B cell (primary cell): ENCODE data around the gene CORO2A. TPM values are rescaled to one million over a fixed set of nuclear protein-coding genes. Genes with fewer than 3 reads are reported as not detected.

Experiments used
- ATAC-seq: fragments of 200-7000 bp; cut with Tn5 transposase; one replicate; pipeline ENCODE4 v1.10.0; 2021; ENCODE audit warnings: low read depth, mild to moderate bottlenecking, moderate number of reproducible peaks, moderate library complexity
- CTCF ChIA-PET: fragments of 350-600 bp; sonication (Branson Sonifier 250); formaldehyde crosslinking; loops from one replicate; lab custom pipeline; 2021; ENCODE audit warnings: antibody characterized with exemption, inconsistent platforms; lab: Charles Lee
- POLR2A ChIA-PET: fragments of 350-600 bp; sonication (Branson Sonifier 250); formaldehyde crosslinking; loops from one replicate; lab custom pipeline; 2021; ENCODE audit warnings: antibody characterized with exemption; lab: Charles Lee
- DNase-seq: peaks from one replicate; pipeline ENCODE4 v3.0.0; 2013
- H2AFZ ChIP-seq: 2 replicates; pipeline ENCODE4 v1.6.1; 2012; ENCODE audit warnings: mild to moderate bottlenecking, low read depth, low read length; ENCODE audit not compliant: insufficient read depth, poor library complexity, severe bottlenecking
- H3K27ac ChIP-seq, 2 donors: 1 replicate in 1 of 2; 2 replicates in 1 of 2; pipeline ENCODE4 v1.5.1; 2012 to 2013; ENCODE audit warnings: low read length in 2 of 2, mild to moderate bottlenecking in 2 of 2, moderate library complexity in 1 of 2
- H3K27me3 ChIP-seq, 4 experiments: fragments of 200-600 bp in 1 of 4; sonication (generic) in 1 of 4; replicated peaks in 1 of 4; 1 replicate in 2 of 4; 2 replicates in 2 of 4; pipeline versions ENCODE4 v1.6.1 to v1.7.0; 2013 to 2016; ENCODE audit warnings: low read length in 3 of 4, mild to moderate bottlenecking in 2 of 4, mixed read lengths in 1 of 4, moderate library complexity in 1 of 4; ENCODE audit not compliant: insufficient read depth in 4 of 4, control insufficient read depth in 3 of 4; ENCODE audit errors: control extremely low read depth in 1 of 4
- H3K36me3 ChIP-seq, 2 experiments: replicated peaks in 1 of 2; 1 replicate in 1 of 2; 2 replicates in 1 of 2; pipeline versions ENCODE4 v1.6.1 to v1.7.1; 2013; ENCODE audit warnings: low read length in 1 of 2; ENCODE audit not compliant: insufficient read depth in 2 of 2, control insufficient read depth in 1 of 2; ENCODE audit errors: control extremely low read depth in 1 of 2, extremely low read depth in 1 of 2
- H3K4me1 ChIP-seq, 2 donors: fragments of 200-600 bp in 1 of 2; sonication (generic) in 1 of 2; 1 replicate in 1 of 2; 2 replicates in 1 of 2; pipeline versions ENCODE4 v1.5.1 to v1.6.1; 2013 to 2017; ENCODE audit warnings: low read length in 2 of 2; ENCODE audit not compliant: control insufficient read depth in 2 of 2, insufficient read depth in 2 of 2
- H3K4me2 ChIP-seq: replicated peaks from 2 replicates; pipeline ENCODE3; 2012; ENCODE audit warnings: mild to moderate bottlenecking, low read depth, low read length; ENCODE audit not compliant: poor library complexity, severe bottlenecking
- H3K4me3 ChIP-seq, 5 experiments: fragments of 200-600 bp in 1 of 5; sonication (generic) in 1 of 5; 1 replicate in 3 of 5; 2 replicates in 2 of 5; pipeline versions ENCODE4 v1.5.1 to v1.7.0; 2011 to 2016; ENCODE audit warnings: low read length in 4 of 5, mild to moderate bottlenecking in 4 of 5, low read depth in 2 of 5, control low read depth in 1 of 5, moderate library complexity in 1 of 5; ENCODE audit not compliant: insufficient read depth in 1 of 5; ENCODE audit errors: control extremely low read depth in 1 of 5, extremely low read depth in 1 of 5
- H3K79me2 ChIP-seq: fragments of 200-600 bp; sonication (generic); one replicate; pipeline ENCODE4 v1.6.0; 2016; ENCODE audit warnings: low read length; ENCODE audit not compliant: control insufficient read depth, insufficient read depth
- H3K9ac ChIP-seq: fragments of 200-600 bp; sonication (generic); 2 replicates; pipeline ENCODE4 v1.6.1; 2017; ENCODE audit warnings: mild to moderate bottlenecking, low read length, moderate library complexity
- H3K9me3 ChIP-seq, 3 donors: one replicate each; pipeline versions ENCODE4 v1.6.1 to v1.7.1; 2013; ENCODE audit warnings: low read length in 2 of 3; ENCODE audit not compliant: control insufficient read depth in 2 of 3, insufficient read depth in 1 of 3; ENCODE audit errors: control extremely low read depth in 1 of 3
- H4K20me1 ChIP-seq: 2 replicates; pipeline ENCODE4 v1.6.0; 2012; ENCODE audit warnings: mild to moderate bottlenecking, low read length; ENCODE audit not compliant: insufficient read depth, control insufficient read depth, poor library complexity, severe bottlenecking
- H3K27ac Mint-ChIP-seq: one replicate; pipeline ENCODE4 v1.8.0; 2021; ENCODE audit warnings: mixed read lengths
- H3K27me3 Mint-ChIP-seq: one replicate; pipeline ENCODE4 v1.8.0; 2021; ENCODE audit warnings: mixed read lengths
- H3K4me1 Mint-ChIP-seq: one replicate; pipeline ENCODE4 v1.8.0; 2021; ENCODE audit warnings: mixed read lengths
- H3K4me3 Mint-ChIP-seq: one replicate; pipeline ENCODE4 v1.8.0; 2021; ENCODE audit warnings: mixed read lengths
- H3K9me3 Mint-ChIP-seq: one replicate; pipeline ENCODE4 v1.8.0; 2022; ENCODE audit warnings: mixed read lengths; ENCODE audit not compliant: insufficient read depth
- EZH2 ChIP-seq: IDR thresholded peaks from 2 replicates; pipeline ENCODE4 v1.6.1; 2012; ENCODE audit warnings: borderline replicate concordance, low read depth, mild to moderate bottlenecking, moderate library complexity, low read length; ENCODE audit not compliant: insufficient read depth, poor library complexity, severe bottlenecking
- WGBS: methylation state at CpG from one replicate; pipeline ENCODE4 v1.1.5; 2013; ENCODE audit warnings: missing lambda C conversion rate; ENCODE audit not compliant: insufficient coverage; 5-methylcytosine and 5-hydroxymethylcytosine counted together
- intact Hi-C: fragments of 100-400 bp; cut with micrococcal nuclease; formaldehyde crosslinking; loops from one replicate; pipeline ENCODE4 v1.10.0; 2022
- polyA plus RNA-seq: library from polyadenylated mRNA; depleted of rRNA; stranded (reverse); fragments of >200 nt; gene quantifications from 2 replicates; pipeline ENCODE4 v1.2.3, GENCODE V29; 2012
- total RNA-seq, 2 donors: library from RNA; stranded (reverse); fragments of 120-200 nt in 1 of 2; gene quantifications; 1 replicate in 1 of 2; 2 replicates in 1 of 2; pipeline versions ENCODE4 v1.2.3 to v1.2.4, GENCODE V29; 2013 to 2022
- TF ChIP-seq, protein P1 (sequence below): fragments of 200-600 bp; IDR thresholded peaks from one replicate; pipeline ENCODE4 v1.8.0; 2022; ENCODE audit warnings: antibody characterized with exemption, mild to moderate bottlenecking

Gene CORO2A
- total and polyA plus RNA-seq, 2 donors (not counting 1 experiment from before 2014, with no cell fraction given): 1.1 to 2.0 TPM

DNA sequence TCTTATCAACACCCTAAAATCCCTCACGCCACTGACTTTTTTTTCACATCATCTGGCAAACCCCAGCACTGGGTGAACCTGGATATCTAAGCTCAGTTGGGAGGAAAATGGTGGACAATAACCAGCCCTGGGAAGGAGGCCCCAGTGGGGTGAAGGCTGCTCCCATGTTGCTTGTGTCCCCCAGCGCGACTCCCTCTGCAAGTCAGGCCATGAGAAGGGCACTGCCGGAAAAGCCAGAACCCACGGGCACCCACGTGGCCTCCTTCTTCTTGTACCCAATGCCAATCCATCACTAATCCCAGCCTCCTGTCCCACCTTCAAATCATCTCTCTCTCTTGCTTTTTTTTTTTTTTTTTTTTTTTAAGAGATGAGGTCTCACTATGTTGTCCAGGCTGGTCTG lies 11.4 kb downstream of the CORO2A start:
- 100% methylated on average over 2 of the region's 6 CpGs for WGBS
- no peak overlapping the region for H3K27ac ChIP-seq
- CTCF ChIA-PET: interaction anchor here (0.6 kb wide), 1 partner anchor 116 kb away, joined by 3 read pairs; no protein-coding TSS in a partner anchor

More for the DNA sequence above, 11.4 kb downstream of the CORO2A start:
- H3K79me2 ChIP-seq: no peaks in the 10 kb centered on the region
- Mint-ChIP-seq H3K27ac (no peak overlapping the region), H3K27me3 (no peaks in the 10 kb centered on the region), H3K4me3 (no peak overlapping the region), H3K9me3 (no peaks in the 10 kb centered on the region), H3K4me1 (no peaks in the 10 kb centered on the region)
- POLR2A ChIA-PET: no interaction called here
- TF ChIP-seq EZH2: no peak
- TF ChIP-seq, protein P1, sequence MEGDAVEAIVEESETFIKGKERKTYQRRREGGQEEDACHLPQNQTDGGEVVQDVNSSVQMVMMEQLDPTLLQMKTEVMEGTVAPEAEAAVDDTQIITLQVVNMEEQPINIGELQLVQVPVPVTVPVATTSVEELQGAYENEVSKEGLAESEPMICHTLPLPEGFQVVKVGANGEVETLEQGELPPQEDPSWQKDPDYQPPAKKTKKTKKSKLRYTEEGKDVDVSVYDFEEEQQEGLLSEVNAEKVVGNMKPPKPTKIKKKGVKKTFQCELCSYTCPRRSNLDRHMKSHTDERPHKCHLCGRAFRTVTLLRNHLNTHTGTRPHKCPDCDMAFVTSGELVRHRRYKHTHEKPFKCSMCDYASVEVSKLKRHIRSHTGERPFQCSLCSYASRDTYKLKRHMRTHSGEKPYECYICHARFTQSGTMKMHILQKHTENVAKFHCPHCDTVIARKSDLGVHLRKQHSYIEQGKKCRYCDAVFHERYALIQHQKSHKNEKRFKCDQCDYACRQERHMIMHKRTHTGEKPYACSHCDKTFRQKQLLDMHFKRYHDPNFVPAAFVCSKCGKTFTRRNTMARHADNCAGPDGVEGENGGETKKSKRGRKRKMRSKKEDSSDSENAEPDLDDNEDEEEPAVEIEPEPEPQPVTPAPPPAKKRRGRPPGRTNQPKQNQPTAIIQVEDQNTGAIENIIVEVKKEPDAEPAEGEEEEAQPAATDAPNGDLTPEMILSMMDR: no peak
- H4K20me1 ChIP-seq: no peaks in the 10 kb centered on the region
- no peaks in the 10 kb centered on the region for H3K36me3 ChIP-seq
- ATAC-seq (no peak), DNase-seq (no peak)
- no peaks in the 10 kb centered on the region for H3K4me1 ChIP-seq
- H3K4me3 ChIP-seq: no peak overlapping the region
- H3K4me2 ChIP-seq: no peak overlapping the region
- H3K27me3 ChIP-seq: no peaks in the 10 kb centered on the region
- peaks cover 0 to 4% (median 0%) of the 10 kb centered on the region in 3 donors for H3K9me3 ChIP-seq
- no peak overlapping the region for H3K9ac ChIP-seq
- intact Hi-C loops: no loop called here
- no peak overlapping the region for H2AFZ ChIP-seq
